Stimulated activated CD4-positive, alpha-beta T cell treated with anti-CD3 and anti-CD28 coated beads, Interleukin-1b, Interleukin-23, amount 100 ng/mL, for 24 hours (primary cell): ENCODE results near the gene SUPT7L.
"Not testable (repeated sequence)": the region's sequence is repeated elsewhere in the genome, so short reads cannot be mapped to it uniquely, and the experiment has no call there.

ENCODE experiments used
- DNase-seq, 4 experiments: peaks; one replicate each; pipeline ENCODE4 v3.0.0-alpha.2; 2020; ENCODE audit warnings: low read depth in 4 of 4, low spot score in 1 of 4

The SUPT7L gene

GRCh38 chr2:27640722-27641245 lies 22.6 kb downstream of the SUPT7L start:
- no peak for DNase-seq

- no peak for DNase-seq
Observed at GRCh38 chr2:27638709-27639108, 24.7 kb downstream of the SUPT7L start.

GRCh38 chr2:27638037-27638637 lies 25.3 kb downstream of the SUPT7L start:
- no peak for DNase-seq

- no peak for DNase-seq
Observed at GRCh38 chr2:27636766-27637165, 26.6 kb downstream of the SUPT7L start.

GRCh38 chr2:27634291-27634690 lies 29.1 kb downstream of the SUPT7L start:
- no peak for DNase-seq

GRCh38 chr2:27630257-27630656 lies 33.2 kb downstream of the SUPT7L start:
- DNase-seq = not testable (repeated sequence)

- peak; percentile 85 to 95 (median 88) for DNase-seq
Observed at GRCh38 chr2:27628767-27629709, 34.4 kb downstream of the SUPT7L start, which contains the start of the genes CCDC121 and GPN1. TSS of gene CCDC121 (minus strand) at chr2:27629012. CDS start at chr2:27627799, 1,213 bp downstream. TSS of gene GPN1 (plus strand) at chr2:27629050. CDS start at chr2:27629059, 9 bp downstream.

- no peak for DNase-seq
Observed at GRCh38 chr2:27627963-27628766, 35.2 kb downstream of the SUPT7L start.

- DNase-seq = not testable (repeated sequence)
Observed at GRCh38 chr2:27626921-27627320, 36.5 kb downstream of the SUPT7L start.

- not testable (repeated sequence) for DNase-seq
Observed at GRCh38 chr2:27626323-27626722, 37.1 kb downstream of the SUPT7L start.

- DNase-seq = no peak
Observed at GRCh38 chr2:27624943-27625342, 38.5 kb downstream of the SUPT7L start.

- DNase-seq = no peak
Observed at GRCh38 chr2:27622921-27623384, 40.5 kb downstream of the SUPT7L start.

- no peak for DNase-seq
Observed at GRCh38 chr2:27621524-27621923, 41.9 kb downstream of the SUPT7L start.

GRCh38 chr2:27615316-27615715 lies 48.1 kb downstream of the SUPT7L start:
- no peak for DNase-seq

- DNase-seq = no peak
Observed at GRCh38 chr2:27613985-27614384, 49.4 kb downstream of the SUPT7L start.

GRCh38 chr2:27606611-27607010 lies 56.8 kb downstream of the SUPT7L start:
- no peak for DNase-seq
